PFSK-1 (cell line): Measurements from ENCODE around the gene OR4C45. TPM values are rescaled to one million over a fixed set of nuclear protein-coding genes. Genes with fewer than 3 reads are reported as not detected.

ENCODE experiments used
- FOXP2 ChIP-seq: optimal IDR thresholded peaks from 2 replicates; pipeline ENCODE3; 2011; ENCODE audit warnings: borderline replicate concordance, control low read depth, inconsistent platforms; ENCODE audit not compliant: insufficient read depth; ENCODE audit errors: extremely low read length, extremely low read depth
- POLR2AphosphoS5 ChIP-seq: IDR thresholded peaks from 2 replicates; pipeline ENCODE4 v1.6.1; 2012; ENCODE audit warnings: low read depth, mild to moderate bottlenecking, control low read depth, low read length, moderate library complexity
- SIN3A ChIP-seq: IDR thresholded peaks from 2 replicates; pipeline ENCODE4 v1.6.1; 2012; ENCODE audit warnings: mild to moderate bottlenecking, low read length, moderate library complexity, borderline replicate concordance; ENCODE audit not compliant: insufficient read depth
- TAF1 ChIP-seq: IDR thresholded peaks from 2 replicates; pipeline ENCODE4 v1.6.1; 2012; ENCODE audit warnings: low read length, control low read depth, borderline replicate concordance; ENCODE audit not compliant: insufficient read depth
- polyA plus RNA-seq: library from polyadenylated mRNA; unstranded; fragments of >200 nt; gene quantifications from one replicate; pipeline ENCODE4 v1.2.1, GENCODE V29; 2012; ENCODE audit warnings: low read depth, missing spikeins; ENCODE audit not compliant: insufficient read length
- TF ChIP-seq, protein P1 (sequence below), 2 experiments: IDR thresholded peaks; 2 replicates each; pipeline versions ENCODE4 v1.6.1 to v1.8.0; 2011 to 2012; ENCODE audit warnings: low read depth in 2 of 2, low read length in 2 of 2, control low read depth in 1 of 2, inconsistent platforms in 1 of 2, mild to moderate bottlenecking in 1 of 2, moderate library complexity in 1 of 2; ENCODE audit not compliant: insufficient read depth in 1 of 2

Gene OR4C45
- not detected for polyA plus RNA-seq

GRCh38 chr11:50032574-50032973 lies at the start of gene OR4C45:
OR4C45 (plus strand) TSS chr11:50032874.
- no peak for TF ChIP-seq POLR2AphosphoS5
- TF ChIP-seq FOXP2: no peak
- TF ChIP-seq SIN3A: no peak
- no peak for TF ChIP-seq TAF1
- TF ChIP-seq, protein P1, sequence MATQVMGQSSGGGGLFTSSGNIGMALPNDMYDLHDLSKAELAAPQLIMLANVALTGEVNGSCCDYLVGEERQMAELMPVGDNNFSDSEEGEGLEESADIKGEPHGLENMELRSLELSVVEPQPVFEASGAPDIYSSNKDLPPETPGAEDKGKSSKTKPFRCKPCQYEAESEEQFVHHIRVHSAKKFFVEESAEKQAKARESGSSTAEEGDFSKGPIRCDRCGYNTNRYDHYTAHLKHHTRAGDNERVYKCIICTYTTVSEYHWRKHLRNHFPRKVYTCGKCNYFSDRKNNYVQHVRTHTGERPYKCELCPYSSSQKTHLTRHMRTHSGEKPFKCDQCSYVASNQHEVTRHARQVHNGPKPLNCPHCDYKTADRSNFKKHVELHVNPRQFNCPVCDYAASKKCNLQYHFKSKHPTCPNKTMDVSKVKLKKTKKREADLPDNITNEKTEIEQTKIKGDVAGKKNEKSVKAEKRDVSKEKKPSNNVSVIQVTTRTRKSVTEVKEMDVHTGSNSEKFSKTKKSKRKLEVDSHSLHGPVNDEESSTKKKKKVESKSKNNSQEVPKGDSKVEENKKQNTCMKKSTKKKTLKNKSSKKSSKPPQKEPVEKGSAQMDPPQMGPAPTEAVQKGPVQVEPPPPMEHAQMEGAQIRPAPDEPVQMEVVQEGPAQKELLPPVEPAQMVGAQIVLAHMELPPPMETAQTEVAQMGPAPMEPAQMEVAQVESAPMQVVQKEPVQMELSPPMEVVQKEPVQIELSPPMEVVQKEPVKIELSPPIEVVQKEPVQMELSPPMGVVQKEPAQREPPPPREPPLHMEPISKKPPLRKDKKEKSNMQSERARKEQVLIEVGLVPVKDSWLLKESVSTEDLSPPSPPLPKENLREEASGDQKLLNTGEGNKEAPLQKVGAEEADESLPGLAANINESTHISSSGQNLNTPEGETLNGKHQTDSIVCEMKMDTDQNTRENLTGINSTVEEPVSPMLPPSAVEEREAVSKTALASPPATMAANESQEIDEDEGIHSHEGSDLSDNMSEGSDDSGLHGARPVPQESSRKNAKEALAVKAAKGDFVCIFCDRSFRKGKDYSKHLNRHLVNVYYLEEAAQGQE (IDR thresholded peaks at IDR 0.05; ENCODE audit: insufficient read depth in 1 of 2, low read depth in 2 of 2, low read length in 2 of 2): no peak

GRCh38 chr11:49995565-49995964 lies 37.1 kb upstream of the OR4C45 start:
- no peak for TF ChIP-seq POLR2AphosphoS5
- TF ChIP-seq, protein P1 (IDR thresholded peaks at IDR 0.05; ENCODE audit: insufficient read depth in 1 of 2, low read depth in 2 of 2, low read length in 2 of 2): no peak
- no peak for TF ChIP-seq FOXP2
- no peak for TF ChIP-seq SIN3A
- no peak for TF ChIP-seq TAF1

- TF ChIP-seq POLR2AphosphoS5 (no peak), FOXP2 (no peak), TAF1 (no peak), SIN3A (no peak)
- TF ChIP-seq, protein P1 (IDR thresholded peaks at IDR 0.05; ENCODE audit: insufficient read depth in 1 of 2, low read depth in 2 of 2, low read length in 2 of 2): no peak
These were observed 2.5 kb upstream of the OR4C45 start for GRCh38 chr11:50030193-50030592.

- TF ChIP-seq FOXP2: no peak
- no peak for TF ChIP-seq TAF1
- no peak for TF ChIP-seq SIN3A
- no peak for TF ChIP-seq POLR2AphosphoS5
- TF ChIP-seq, protein P1 (IDR thresholded peaks at IDR 0.05; ENCODE audit: insufficient read depth in 1 of 2, low read depth in 2 of 2, low read length in 2 of 2): no peak
These were observed 4.6 kb downstream of the OR4C45 start for GRCh38 chr11:50037251-50037650.

- no peak for TF ChIP-seq POLR2AphosphoS5
- no peak for TF ChIP-seq TAF1
- TF ChIP-seq FOXP2: no peak
- no peak for TF ChIP-seq SIN3A
- TF ChIP-seq, protein P1 (IDR thresholded peaks at IDR 0.05; ENCODE audit: insufficient read depth in 1 of 2, low read depth in 2 of 2, low read length in 2 of 2): no peak
These were observed 12.0 kb downstream of the OR4C45 start for GRCh38 chr11:50044647-50045046.
